GM20000 (cell line): ENCODE data around the gene RFX5.

Source experiments
- DNase-seq: peaks from one replicate; pipeline ENCODE4 v3.0.0; 2012; ENCODE audit warnings: low spot score
- CTCF ChIP-seq: IDR thresholded peaks from 2 replicates; pipeline ENCODE4 v1.5.1; 2012; ENCODE audit warnings: mild to moderate bottlenecking, control low read depth; ENCODE audit errors: extremely low read depth, missing control alignments

RFX5 gene

GRCh38 chr1:151325646-151326429, 21.2 kb downstream of the RFX5 start:
- DNase-seq: no peak
- TF ChIP-seq CTCF: no peak

DNA sequence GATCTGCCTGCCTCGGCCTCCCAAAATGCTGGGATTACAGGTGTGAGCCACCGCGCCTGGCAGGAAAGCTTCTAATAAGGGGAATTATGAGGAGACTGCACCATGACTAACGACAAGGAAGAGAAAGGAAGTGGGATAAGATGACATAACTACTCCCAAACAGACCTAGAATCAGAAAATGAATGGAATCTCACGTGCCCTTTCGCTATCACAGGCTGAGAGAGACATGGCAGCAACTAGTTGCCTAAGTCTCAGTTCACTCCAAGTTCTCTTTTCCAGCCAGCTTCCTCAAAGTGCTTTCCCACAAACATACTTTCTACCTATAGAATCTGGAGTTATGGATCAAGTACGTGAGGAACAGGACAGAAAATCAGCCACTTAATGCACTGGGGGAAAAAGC, 21.8 kb downstream of the RFX5 start:
- no peak for TF ChIP-seq CTCF
- no peak for DNase-seq

DNA sequence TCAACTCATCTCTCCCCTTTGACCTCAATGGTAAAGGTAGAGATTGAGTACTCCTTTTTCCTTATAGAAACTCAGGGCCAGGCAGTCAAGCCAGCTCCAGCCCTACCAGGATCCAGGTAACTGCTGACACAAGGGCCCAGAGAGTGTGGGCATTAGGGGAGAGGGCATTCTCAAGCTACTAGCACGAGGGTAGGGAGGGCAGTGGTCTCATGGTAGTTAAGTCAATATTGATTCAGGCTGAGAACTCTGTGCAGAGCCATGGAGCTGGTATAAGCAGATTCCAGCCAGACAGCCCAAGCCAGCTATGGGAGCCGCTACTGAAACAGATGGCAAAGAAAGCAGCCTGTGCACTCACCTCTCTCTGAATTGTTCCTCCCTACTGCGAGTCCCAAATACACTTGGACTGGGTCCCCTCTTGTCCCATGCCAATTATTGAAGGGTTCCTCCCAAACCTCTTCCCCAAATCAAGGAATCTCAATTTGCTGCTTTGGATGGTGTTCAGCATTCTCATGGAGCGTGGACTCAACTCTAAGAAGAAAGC, 22.6 kb downstream of the RFX5 start:
- DNase-seq: no peak
- no peak for TF ChIP-seq CTCF

DNA sequence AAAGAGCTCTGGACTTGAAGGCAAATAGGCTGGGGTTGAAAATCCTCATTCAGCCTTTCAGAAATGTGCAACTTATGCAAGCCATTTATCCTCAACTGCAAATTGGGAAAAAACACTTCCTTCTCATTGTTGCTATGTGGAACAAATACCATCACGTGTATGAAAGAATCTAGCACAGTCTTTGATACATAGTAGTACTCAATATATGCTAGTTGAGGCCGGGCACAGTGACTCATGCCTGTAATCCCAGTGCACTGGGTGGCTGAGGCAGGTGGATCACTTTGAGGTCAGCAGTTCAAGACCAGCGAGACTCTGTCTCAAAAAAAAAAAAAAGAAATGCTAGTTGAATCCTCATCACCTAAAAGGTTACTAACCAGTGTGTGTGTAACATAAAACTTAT, 28.1 kb downstream of the RFX5 start:
- DNase-seq: no peak
- no peak for TF ChIP-seq CTCF

DNA sequence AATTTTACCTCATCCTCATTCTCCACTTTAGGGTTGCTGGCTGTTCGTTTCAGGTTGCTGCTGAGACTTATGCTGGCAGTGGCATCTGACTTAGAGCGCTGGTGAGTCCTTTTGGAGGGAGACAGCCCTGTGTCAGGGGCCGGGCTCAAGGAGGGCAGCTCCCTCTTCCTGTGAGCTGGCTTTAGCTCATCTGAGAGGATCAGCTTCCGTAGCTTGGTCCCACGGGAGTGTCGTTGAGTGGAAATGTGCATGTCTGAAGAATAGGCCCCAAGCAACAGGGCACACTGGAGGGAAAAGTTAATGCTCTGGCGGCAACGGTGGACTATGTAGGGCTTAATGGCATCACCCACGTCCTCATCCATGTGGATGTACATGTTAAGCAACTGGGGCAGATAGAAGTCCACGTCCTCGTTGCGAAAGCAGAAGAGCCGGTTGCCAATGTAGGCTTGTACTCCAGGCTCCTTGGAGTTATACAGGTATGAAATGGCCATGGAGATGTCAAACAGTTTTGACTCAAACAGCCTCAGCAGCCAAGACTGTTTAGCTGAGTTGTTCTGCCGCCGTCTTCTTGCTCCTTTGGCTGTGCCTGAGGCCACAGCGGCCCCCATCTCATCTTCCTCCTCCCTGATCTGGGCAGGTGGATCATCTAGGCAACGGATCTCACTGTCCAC, 31.4 kb downstream of the RFX5 start:
- TF ChIP-seq CTCF: no peak
- DNase-seq: no peak

GRCh38 chr1:151314137-151314875, 32.7 kb downstream of the RFX5 start:
- no peak for DNase-seq
- no peak for TF ChIP-seq CTCF

GRCh38 chr1:151313501-151313900, 33.6 kb downstream of the RFX5 start:
- no peak for DNase-seq
- no peak for TF ChIP-seq CTCF
